HG03558 (cell line): ENCODE measurements around the gene KCNQ2.
"Not testable (repeated sequence)": the region's sequence is repeated elsewhere in the genome, so short reads cannot be mapped to it uniquely, and the experiment has no call there.

Experiments used
- ATAC-seq: cut with Tn5 transposase; IDR thresholded peaks from one replicate; pipeline ENCODE4 v1.9.1; 2021; ENCODE audit warnings: moderate number of reproducible peaks; ENCODE audit not compliant: unreplicated experiment; ENCODE audit errors: extremely low read depth

The KCNQ2 gene

GRCh38 chr20:63491635-63492230 lies 19.3 kb upstream of the KCNQ2 start:
- no peak for ATAC-seq

GRCh38 chr20:63491078-63491477 lies 18.6 kb upstream of the KCNQ2 start:
- ATAC-seq = no peak

GRCh38 chr20:63490416-63490815 lies 18.0 kb upstream of the KCNQ2 start:
- ATAC-seq = no peak

- ATAC-seq = no peak
Observed at GRCh38 chr20:63488315-63489251, 16.1 kb upstream of the KCNQ2 start.

- no peak for ATAC-seq
Observed at GRCh38 chr20:63487781-63488241, 15.4 kb upstream of the KCNQ2 start.

- no peak for ATAC-seq
Observed at GRCh38 chr20:63487116-63487764, 14.8 kb upstream of the KCNQ2 start.

GRCh38 chr20:63486300-63486855 lies 13.9 kb upstream of the KCNQ2 start:
- no peak for ATAC-seq

GRCh38 chr20:63484651-63485403 lies 12.4 kb upstream of the KCNQ2 start:
- no peak for ATAC-seq

- ATAC-seq = no peak
Observed at GRCh38 chr20:63484236-63484635, 11.8 kb upstream of the KCNQ2 start.

GRCh38 chr20:63483834-63484233 lies 11.4 kb upstream of the KCNQ2 start:
- no peak for ATAC-seq

- no peak for ATAC-seq
Observed at GRCh38 chr20:63482021-63482587, 9.6 kb upstream of the KCNQ2 start.

GRCh38 chr20:63481503-63481902 lies 9.0 kb upstream of the KCNQ2 start:
- ATAC-seq = no peak

GRCh38 chr20:63479695-63480419 lies 7.4 kb upstream of the KCNQ2 start:
- not testable (repeated sequence) for ATAC-seq

- no peak for ATAC-seq
Observed at GRCh38 chr20:63478346-63479302, 6.2 kb upstream of the KCNQ2 start.

- no peak for ATAC-seq
Observed at GRCh38 chr20:63477944-63478343, 5.5 kb upstream of the KCNQ2 start.

GRCh38 chr20:63477061-63477616 lies 4.7 kb upstream of the KCNQ2 start:
- ATAC-seq = no peak

GRCh38 chr20:63475209-63475608 lies 2.8 kb upstream of the KCNQ2 start:
- ATAC-seq = no peak
